Measurements from ENCODE around the gene FARP2.

GRCh38 chr2:241421330-241421729, 65.2 kb downstream of the FARP2 start:
- no peak for TF ChIP-seq CTCF (IDR thresholded peaks at IDR 0.05)
- no peak for TF ChIP-seq ZFX (IDR thresholded peaks at IDR 0.05; ENCODE audit: borderline replicate concordance)
